ENCODE measurements around the gene CRADD.
"Not testable (repeated sequence)": the region's sequence is repeated elsewhere in the genome, so short reads cannot be mapped to it uniquely, and the experiment has no call there.

Gene CRADD

DNA sequence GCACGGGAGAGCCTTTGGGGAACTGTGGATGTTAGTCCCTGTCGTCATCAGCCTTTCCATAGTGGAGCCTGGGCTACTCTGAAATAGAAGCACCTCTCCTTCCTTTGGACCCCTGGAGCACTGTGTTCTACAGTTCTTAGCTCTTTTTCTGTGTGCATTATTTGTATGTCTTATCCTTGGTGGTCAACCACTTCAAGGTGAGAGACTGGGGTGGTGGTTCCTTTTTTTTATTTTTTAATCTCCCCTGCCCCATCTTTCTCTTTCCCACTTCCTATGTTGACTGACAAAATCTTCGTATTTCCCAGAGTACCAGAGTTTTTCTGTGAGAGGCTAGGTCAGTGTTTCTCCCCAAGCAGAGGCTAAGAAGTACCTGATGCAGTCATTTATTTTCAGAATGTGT, 111.7 kb downstream of the CRADD start:
- no peak for DNase-seq

DNA sequence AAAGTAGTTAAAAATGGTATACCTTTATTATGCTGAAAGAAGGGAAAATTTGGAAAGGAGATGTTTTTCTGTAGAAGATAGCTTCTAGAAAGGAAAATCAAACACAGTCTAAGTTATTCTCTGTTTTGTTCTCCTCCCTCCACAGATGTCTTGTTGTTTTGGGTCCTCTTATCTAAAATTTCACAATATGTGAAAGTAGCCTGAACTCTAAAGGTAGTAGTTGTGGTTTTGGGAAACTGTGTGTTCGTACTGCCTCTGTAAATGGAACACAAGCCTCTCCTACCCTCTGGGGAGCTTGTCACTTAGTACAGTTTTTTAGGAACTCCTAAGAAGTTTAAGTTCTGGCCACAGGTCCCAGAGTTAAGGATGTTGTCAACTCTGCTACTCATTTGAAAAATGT, 112.6 kb downstream of the CRADD start:
- DNase-seq, result no peak

DNA sequence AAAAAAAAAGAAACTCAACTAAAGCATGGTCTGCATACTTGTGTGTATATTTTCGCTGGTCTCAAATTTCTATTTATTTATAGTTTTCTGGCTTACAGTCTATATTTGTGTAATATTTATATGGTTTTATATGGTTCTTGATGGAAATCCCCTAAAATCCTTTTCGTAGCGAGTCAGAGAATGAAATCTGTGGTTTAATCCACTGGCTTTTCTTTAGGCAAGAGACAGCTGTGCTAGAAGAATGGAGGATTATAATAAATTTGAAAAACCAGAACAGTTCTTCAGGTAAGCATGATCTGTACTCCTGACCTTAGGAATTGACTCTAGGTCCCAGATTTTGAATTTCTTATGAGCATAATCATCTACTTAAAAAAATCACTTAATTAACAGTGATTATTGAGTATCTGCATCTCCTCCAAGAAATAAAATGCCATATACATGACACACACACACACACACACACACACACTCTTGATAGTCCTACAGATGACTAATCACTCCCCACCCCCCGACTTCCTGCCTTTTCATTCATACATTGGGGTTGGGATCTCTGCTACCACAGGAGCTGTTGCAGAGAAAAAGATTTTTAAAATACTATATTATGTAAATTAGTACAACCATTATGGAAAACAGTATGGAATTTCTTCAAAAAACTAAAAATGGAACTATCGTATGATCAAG, 113.4 kb downstream of the CRADD start:
- DNase-seq, result no peak

GRCh38 chr12:93793007-93793406, 115.8 kb downstream of the CRADD start:
- DNase-seq, result no peak

GRCh38 chr12:93793983-93794382, 116.8 kb downstream of the CRADD start:
- no peak for DNase-seq

DNA sequence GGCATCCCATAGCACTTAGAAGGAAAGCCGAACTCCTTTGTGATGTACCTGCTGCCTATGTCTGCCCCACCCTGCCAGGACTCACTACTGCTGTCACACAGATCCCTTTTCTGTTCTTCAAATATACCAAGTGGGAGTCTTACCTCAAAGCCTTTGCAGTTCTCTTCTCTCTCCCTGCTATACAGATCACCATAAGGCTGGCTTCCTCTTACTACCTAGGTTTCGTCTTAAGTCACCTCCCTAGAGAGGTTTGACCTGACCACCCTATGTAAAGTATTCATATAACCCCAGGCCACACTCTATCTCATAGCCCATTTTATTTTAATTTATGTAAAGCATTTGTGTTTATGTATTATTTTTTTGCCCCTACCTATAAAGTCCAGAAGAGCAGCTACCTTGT, 117.6 kb downstream of the CRADD start:
- DNase-seq, result no peak

GRCh38 chr12:93795352-93795751, 118.2 kb downstream of the CRADD start:
- DNase-seq, result no peak

GRCh38 chr12:93796729-93797128, 119.6 kb downstream of the CRADD start:
- DNase-seq, result no peak

GRCh38 chr12:93798279-93799151, 121.3 kb downstream of the CRADD start:
- DNase-seq, result no peak

DNA sequence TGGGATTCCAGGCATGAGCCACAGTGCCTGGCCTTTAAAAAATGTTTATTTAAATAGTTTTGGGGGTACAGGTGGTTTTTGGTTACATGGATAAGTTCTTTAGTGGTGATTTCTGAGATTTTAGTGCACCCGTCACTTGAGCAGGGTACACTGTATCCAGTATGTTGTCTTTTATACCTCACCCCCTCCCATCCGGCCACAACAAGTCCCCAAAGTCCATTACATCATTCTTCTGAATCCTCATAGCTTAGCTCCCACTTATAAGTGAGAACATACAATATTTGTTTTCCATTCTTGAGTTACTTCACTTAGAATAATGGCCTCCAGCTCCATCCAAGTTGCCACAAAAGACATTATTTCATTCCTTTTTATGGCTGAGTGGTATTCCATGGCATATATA, 124.5 kb downstream of the CRADD start:
- not testable (repeated sequence) for DNase-seq

- DNase-seq, result no peak
These were observed 125.1 kb downstream of the CRADD start for GRCh38 chr12:93802293-93802692.

GRCh38 chr12:93802698-93803423, 125.7 kb downstream of the CRADD start:
- DNase-seq, result no peak

- DNase-seq, result no peak
These were observed 126.2 kb downstream of the CRADD start for GRCh38 chr12:93803424-93803807.

GRCh38 chr12:93804392-93805179, 127.4 kb downstream of the CRADD start:
- DNase-seq, result no peak

DNA sequence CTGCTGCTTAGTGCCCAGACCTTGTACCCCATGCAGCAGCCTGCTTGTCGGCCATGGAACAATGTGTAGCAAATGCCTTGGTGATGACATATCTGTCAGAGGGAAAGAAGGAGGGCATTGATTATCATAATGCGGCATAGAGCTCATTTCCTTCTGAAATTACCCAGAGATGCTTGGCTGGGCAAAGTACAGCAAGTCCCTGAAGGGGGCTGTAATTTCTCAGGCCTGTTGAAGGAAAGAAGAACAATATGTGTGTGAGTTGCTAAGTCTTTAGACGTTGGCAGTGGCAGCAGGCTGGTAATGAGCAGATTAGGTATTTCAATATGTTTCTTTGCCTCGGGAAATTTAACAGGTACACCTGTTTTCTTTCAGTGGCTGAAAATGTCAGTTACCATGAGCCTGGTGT, 128.6 kb downstream of the CRADD start:
- no peak for DNase-seq

DNA sequence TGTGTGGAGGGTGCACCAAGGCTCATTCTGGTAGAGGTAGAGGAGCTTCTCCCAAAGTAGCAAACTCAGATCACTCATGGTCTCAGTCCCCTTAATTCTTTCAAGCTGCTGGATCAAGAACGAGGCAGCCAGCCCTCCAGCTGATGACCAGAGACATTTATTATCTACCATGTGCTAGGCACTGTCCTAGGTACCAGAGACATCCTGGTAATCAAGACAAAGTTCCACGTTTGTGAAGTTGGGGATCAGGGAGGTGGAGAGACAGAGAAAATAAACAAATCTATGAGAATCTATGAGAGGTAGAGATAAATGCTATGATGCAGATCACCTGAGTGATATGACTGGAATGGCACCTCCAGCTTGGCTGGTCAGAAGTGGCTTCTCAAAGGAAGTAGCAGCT, 130.2 kb downstream of the CRADD start:
- no peak for DNase-seq

- no peak for DNase-seq
These were observed 131.2 kb downstream of the CRADD start for GRCh38 chr12:93808169-93808899.

GRCh38 chr12:93812626-93813025, 135.5 kb downstream of the CRADD start:
- DNase-seq, result no peak

GRCh38 chr12:93813186-93813585, 136.0 kb downstream of the CRADD start:
- no peak for DNase-seq

GRCh38 chr12:93813972-93814821, 137.0 kb downstream of the CRADD start:
- no peak for DNase-seq

- no peak for DNase-seq
These were observed 141.4 kb downstream of the CRADD start for GRCh38 chr12:93818488-93819049.
